GM12872 (cell line): Measurements from ENCODE around the gene SUGT1.
A peak's percentile ranks its signal among the peaks of the same experiment; 100 is the strongest.

Source experiments
- CTCF ChIP-seq: IDR thresholded peaks from 3 replicates; pipeline ENCODE4 v1.5.1; 2011; ENCODE audit warnings: low read depth, mild to moderate bottlenecking, low read length, moderate library complexity; ENCODE audit not compliant: insufficient read depth

SUGT1 gene

GRCh38 chr13:52738719-52739467 lies 86.3 kb downstream of the SUGT1 start:
- peak; percentile 39; the same call in 2 of the 3 replicates for TF ChIP-seq CTCF

- TF ChIP-seq CTCF = no peak
Observed at GRCh38 chr13:52739468-52740071, 86.9 kb downstream of the SUGT1 start, which contains the start of gene CNMD. CNMD (minus strand) TSS chr13:52739820; CDS start chr13:52739701, 119 bp downstream.

- TF ChIP-seq CTCF = no peak
Observed at GRCh38 chr13:52743569-52743968, 90.9 kb downstream of the SUGT1 start.

DNA sequence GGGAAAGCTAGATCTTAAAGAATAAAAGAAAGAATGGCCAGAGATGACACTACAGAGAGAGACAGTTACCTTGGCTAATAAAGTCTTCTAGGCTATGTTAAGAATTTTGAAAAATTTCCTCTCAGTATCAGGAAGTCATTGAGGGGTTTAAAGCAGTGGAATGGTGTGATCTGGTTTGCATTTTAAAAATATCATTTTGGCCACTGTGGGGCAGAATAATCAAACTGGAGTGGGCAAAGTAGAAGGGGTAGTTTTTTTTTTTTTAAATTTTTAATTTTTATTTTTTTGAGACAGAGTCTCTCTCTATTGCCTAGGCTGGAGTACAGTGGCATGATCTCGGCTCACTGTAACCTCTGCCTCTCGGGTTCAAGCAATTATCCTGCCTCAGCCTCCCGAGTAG lies 91.4 kb downstream of the SUGT1 start:
- TF ChIP-seq CTCF = 0 out of 3 replicates have a peak, but pooled peaks have one; percentile 9

DNA sequence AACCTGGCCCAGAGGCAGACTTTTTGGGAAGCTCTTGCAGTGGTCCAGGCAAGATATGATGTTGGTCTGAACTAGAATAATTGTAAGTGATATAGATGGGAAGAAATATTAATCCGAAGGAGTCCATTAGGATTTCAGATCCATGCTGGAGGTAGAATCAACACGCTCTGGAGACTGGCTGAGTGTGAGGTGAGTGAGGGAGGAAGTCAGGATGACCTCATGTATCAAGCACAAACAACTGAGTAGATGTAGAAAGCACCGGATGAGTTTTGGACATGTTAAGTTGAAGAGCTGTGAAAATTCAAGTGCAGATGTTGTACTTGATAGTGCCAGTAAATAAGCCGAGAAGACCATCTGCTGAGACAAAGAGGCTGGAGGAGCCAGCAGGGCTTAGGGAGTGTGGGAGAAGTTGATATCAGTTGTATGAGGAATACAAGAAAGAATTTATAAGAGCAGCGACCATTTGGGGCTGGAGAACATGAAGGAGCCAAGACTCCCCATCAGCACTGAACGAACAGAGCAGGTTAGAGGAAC lies 92.3 kb downstream of the SUGT1 start:
- TF ChIP-seq CTCF = no peak

DNA sequence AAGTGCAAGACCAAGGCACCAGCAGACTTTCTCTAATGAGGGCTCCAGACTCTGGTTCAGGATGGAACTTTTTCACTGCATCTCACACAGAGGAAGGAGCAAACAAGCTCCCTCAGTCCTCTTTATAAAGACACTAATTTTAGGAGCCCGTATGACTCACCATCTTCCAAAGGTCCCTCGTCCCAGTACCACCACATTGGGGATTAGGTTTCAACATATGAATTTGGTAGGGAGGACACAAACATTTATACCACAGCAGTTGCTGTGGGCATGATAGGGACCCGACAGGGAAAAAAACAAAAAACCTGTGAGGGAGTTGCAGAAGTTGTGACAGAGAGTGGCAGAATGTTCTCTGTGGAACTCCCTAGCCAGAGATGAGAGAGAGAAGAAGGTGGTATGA lies 93.5 kb downstream of the SUGT1 start:
- no peak for TF ChIP-seq CTCF

DNA sequence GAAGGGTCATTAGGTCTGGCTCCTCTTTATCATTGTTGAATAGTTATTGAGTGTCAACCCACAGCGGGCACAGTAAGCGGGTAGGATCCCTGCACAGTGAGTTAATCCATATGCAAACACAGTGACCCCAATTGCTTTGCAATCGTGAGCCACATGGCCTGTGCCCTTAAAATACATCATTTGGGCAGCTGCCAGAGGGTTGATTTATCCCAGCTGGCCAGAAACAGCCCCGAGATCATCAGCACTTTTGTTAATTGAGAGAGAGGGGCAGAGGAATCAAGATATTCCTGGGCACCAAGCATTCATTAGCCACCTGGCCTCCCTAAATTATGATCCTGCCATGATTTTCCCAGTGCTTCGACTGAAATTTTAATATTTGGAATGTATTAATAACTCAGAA lies 96.8 kb downstream of the SUGT1 start:
- no peak for TF ChIP-seq CTCF
